Renal pelvis (tissue), 4 donors: ENCODE results near the gene SYN1. TPM values are rescaled to one million over a fixed set of nuclear protein-coding genes. Genes with fewer than 3 reads are reported as not detected.

ENCODE experiments used
- DNase-seq: peaks from one replicate; pipeline ENCODE4 v3.0.0-alpha.2; 2013
- polyA plus RNA-seq, 3 donors: library from polyadenylated mRNA; unstranded; fragments of 120-200 nt; gene quantifications; one replicate each; pipeline ENCODE4 v1.2.1, GENCODE V29; 2013; ENCODE audit not compliant: insufficient read length in 3 of 3

SYN1 gene
- polyA plus RNA-seq, 3 donors, result 4.4 to 7.4 (median 5.4) TPM

DNA sequence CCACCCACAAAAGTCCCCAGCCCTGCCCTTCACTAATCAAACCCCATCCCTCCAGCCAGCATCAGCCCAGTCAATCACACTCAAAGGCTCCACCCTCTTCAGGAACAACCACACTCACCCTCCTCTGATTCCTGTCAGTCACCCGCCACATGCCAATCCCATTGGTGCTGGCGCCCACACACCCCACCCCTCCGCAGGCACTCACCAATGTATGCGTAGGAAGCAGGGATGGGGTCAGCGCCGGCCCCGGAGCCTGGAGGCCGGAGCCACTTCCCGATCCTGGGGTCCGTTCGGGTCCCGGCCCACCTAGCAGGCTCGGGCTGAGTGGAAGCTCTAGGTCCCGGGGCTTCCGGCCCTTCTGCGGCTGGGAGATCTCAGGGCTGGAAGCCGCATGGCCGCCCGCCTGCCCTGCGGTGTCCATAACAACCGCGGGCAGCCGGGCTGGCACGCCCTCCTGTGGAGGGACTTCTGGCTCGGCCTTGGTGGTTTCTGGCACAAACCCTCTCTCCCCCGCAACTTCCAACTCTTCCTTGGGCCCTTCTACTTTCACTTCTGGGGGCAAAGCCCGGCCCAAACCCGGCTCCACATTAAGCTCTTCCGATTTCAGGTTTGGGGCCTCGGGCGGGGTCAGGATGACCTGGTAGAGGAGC, 18.0 kb upstream of the SYN1 start:
- DNase-seq, result no peak

DNA sequence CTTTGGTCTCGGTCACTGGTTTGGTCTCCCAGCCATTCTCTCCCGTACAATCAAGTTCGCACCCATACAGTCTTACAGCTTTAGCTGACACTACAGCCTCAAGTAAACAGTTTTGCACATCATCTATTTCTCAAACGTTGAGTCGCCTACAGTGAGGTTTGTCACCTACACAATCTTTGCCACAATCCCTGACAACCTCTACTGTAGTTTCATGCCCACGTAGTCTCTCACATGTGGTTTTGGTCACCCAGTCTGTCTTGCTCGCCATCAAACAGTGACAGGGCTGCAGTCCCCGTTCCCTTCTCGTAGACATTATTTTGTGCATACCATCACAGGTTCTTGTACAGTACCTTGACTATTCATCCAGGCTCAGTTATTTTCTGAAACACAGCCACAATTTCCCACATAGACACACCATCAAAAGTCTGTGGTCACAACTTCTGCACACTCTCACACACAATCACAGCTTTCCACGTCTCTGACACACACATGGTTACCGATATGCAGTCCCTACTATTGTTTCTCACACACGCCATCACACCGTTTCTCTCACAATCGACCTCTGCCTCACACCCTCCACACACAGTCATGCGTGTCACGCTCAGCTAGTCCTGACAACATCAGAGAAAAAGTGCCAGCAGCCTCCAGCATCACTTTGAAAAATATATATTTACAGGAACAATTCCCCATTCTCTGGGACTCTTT, 15.4 kb upstream of the SYN1 start:
- no peak for DNase-seq

DNA sequence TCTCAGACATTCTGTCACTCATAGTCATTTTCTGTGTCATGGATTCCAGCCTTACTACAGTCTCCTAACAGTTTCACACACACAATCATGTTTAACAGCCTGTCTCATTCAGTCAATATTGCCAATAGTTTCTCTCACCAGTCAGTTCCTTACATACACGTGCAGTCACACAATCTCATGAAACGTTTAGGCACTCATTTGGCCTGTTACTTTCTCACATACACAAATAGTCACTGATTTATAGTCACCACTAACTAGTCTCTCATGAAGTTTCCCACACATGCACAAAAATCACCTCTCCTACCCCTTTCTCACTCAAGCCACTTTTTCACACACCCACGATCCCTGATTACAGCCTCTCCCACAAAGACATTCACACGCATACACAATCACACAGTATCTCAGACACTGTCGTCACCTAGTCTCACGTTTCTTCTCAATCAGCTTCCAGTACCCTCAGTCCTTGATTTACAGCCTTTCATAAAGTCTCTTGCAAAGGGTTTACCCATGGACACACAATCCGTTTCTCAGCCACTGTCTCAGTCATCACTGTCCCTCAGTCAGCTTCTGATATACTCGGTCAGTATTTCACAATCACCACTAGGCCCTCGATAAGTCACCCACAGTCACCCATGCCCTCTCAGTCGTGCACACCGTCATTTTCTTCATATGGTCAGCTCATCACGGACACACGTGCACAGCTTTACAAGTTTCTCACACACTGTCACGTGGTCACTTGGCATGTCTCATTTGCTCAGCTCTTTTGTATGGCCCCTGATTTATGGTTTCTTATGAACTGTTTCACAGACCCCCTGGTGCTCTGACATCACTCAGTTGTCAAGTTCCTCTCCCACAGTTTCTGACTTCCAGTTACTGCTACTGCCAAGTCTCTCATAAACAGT, 14.3 kb upstream of the SYN1 start:
- no peak for DNase-seq

DNA sequence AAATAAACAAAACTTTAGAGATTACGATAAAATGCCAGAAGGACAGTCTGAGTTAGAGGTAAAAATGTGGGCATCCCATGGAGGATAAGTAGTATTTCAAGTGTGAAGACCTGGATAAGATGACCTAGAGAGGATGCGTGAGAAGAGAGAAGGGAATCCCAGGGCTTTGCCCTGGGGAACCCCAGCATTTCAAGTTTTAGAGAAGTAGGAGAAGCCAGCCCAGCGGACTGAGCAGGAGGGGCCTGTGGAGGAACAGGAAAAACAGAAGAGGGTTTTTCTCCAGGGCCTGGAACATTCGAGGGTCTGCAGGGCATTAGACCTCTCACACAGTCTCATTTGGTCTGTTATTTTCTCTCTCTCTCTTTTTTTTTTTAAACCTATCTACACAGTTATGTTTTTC, 13.0 kb upstream of the SYN1 start:
- DNase-seq, result no peak

DNA sequence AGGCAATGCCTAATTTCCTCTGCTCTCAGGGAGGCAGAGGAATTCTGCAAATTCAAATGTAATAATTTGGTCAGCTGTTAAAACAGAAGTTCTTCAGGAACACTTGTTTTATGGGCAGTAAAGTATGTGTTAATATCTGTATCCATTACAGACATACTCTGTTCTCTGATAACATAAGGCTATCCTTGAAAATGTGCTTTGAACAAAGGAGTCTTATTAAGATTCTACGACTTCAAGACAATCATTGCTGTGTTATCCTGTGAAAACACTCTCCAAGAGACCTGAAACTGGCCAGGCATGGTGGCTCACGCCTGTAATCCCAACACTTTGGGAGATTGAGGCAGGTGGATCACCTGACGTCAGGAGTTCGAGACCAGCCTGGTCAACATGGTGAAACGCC, 12.0 kb upstream of the SYN1 start:
- DNase-seq, result no peak

DNA sequence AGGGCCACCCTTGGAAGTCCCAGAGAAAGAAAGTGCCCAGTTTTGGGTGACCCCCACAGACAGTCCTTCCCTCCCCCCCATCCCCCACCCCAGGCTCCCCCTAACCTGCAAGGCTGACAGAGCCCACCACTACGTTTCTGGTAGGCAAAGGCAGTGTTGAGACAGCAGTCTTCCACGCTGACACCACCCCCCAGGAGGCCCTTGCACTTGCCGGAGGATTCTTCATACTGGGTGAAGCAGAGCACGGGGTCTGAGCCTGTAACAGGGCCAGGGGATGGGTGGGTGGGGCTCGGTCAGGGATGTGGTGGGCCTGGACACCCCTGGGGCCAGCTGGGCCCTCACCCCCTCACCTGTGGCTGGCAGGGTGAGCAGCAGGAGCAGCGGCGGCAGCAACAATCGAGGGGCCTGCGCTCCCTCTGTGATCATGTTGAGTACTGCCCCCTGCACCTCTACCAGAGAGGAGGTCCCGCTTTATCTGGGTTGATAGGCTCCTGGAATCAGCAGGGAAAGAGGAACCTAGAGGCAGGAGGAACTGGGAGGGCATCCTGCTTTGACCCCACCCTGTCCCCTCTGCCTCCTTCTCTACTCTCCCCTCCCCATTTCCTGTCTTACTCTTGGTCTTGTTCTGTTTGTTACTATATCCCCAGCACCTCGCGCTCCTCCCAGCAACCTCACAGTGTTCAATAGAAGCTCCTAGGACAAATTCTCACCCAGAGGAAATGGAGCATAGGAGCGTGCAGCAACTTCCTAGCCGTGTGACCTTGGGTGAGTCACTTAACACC, 10.0 kb upstream of the SYN1 start, which contains the start of gene CFP:
CFP (minus strand) TSS at position 512 of the 782 bp plus-strand sequence; CDS start at position 426, 86 bp downstream.
- no peak for DNase-seq

DNA sequence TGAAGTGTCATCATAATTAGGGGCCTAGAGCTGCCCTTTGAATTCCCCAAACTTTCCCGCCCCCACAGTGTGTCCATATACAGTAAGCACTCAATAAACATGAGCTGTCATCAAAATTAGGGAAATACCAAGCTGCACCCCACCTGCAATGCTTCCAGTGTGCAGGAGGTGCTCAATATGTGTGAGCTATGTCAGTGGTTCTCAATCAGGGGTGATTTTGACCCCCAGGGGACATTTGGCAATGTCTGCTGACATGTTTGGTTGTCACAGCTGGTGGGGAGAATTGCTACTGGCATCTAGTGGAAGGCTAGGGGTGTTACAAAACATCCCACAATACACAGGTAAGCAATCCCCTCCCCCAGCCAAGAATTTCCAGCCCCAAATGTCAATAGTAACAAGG, 9.3 kb upstream of the SYN1 start:
- no peak for DNase-seq

DNA sequence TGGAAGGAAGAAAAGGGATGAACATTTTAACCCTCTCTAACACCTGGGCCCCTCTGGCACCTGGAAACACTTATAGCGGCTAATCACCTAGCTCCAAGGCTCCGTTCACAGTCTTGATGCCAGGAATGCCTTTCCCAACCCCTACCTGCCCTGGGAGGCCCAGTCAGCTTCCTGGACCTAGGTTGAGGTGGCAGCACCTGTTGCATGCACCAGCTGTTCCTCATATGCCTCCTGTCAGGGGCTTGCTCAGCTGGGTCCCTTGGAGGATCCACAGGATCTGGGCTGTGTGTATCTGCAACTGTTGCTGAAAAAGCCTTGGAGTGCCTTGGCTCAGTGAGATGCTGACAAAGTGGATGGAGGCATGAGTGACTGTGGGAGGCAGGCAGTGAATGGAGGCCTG, 5.7 kb upstream of the SYN1 start:
- DNase-seq, result no peak

DNA sequence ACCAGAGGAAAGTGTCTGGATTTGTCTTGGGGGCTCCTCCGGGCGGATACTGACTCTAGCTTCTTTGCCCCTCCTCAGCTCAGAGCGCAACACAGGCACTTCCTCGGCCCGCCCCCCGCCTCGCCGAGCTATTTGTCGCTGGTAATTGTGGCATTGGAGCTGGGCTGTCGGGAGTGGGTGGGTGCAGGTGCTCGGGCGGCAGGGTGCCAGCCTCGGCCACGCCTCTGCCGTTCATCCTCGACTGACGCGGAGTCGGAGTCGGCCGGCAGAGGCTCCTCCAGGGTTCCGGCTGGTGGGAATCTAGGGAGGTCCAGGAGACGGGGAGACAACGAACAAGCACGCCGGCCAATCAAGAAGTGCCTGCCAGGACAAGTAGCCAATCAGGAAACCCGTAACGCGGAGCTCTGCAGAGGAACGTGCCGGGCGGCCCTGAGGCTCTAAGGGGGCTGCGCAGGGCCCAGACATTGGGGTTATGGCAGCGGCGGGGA, 3.9 kb upstream of the SYN1 start:
- DNase-seq, result peak; percentile 68

DNA sequence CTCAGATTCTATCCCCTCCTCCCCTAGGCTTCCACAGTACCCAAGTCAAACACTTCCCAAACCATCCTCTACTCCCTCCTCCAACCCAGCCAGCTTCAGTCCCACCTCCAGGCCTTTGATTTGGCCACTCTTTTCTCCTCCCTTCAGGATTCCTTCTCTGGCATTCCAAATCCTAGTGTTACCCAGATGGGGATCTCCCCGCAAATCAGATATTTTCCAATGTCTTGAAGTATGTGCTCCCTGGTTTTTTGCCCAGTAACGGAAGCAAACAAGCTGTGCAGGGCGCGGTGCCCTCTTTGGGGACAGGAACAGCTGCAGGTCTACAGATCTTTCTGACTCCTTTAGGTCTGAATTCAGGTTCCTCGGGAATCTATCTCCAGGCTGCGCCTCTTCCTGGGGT, 2.2 kb upstream of the SYN1 start:
- no peak for DNase-seq

DNA sequence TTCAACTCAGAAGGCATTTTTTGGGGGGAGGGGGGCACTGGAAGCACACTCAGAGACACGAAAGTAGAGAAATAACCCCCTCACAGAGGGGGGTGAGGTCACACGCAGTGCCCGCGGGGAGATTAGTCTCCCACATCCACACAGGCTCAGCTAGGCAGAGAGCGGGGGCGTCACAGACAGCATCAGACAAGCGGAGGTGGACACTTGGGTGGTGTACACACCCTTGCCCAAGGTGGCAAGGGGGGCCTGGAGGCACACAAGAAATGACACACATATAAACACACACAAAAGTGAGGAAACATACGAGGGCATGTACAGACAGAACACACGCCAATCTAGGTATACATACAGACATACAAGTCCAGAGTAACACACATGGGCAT, 637 bp upstream of the SYN1 start:
- no peak for DNase-seq

DNA sequence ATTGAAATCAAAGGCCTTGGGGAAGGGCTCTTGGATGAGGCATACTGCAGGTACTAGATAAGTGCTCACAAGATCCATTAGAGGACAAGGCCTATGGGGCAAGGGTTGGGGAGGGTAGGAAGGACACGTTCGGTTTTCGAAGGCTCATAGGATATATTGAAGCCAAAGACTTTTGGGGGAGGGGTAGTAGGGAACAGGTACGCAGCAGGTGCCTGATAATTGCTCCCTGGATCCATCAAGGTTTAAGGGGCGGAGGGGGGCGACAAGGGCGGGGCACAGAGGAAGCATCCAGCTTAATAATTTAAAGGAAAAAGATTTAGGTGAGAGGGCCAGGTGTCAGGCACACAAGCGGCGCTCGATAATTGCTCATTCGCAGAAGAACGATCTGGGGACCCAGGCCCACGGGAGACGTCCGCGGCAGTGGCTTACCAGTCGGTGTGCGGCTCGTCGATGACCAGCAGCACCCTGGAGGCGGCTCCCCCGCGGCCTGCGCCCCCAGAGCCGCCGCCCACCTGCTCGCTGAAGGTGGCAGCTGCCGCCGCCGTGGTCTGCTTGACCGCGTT, 653 bp downstream of the SYN1 start:
- DNase-seq, result no peak

DNA sequence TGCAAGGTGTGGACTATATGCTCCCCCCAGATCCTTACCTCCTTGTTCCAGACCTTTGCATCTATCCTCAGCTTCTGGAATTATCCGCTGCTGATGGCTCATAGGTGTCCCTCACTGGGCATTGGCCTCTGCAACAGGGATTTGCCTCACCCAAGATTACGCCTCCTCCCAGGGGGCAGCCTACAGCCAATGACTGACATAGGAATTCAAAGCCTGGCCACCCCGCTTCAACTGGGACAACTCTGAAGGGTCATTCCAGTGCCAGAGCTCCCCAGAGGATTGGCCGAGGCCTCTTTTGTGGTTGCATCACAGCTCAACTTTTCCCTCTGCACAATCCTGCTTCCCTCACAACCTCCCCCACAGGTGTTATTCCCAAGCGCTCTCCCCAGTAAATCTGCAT, 5.0 kb downstream of the SYN1 start:
- DNase-seq, result no peak

DNA sequence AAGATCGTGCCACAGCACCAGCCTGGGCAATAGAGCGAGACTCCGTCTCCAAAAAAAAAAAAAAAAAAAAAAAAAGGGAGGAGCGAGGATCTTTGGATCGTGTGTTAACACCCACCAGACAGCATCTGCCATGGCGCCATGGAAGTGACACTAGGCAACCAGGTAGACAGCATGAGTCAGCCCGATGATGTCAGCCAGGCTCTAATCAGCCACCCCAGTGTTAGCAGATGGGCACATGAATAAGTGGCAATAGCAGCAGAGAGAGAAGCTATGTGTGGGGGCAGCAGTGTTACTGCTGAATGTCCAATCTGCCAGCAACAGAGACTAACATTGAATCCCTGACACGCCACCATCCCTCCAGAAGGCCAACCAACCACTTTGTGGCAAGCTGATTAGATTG, 6.6 kb downstream of the SYN1 start:
- DNase-seq, result no peak

DNA sequence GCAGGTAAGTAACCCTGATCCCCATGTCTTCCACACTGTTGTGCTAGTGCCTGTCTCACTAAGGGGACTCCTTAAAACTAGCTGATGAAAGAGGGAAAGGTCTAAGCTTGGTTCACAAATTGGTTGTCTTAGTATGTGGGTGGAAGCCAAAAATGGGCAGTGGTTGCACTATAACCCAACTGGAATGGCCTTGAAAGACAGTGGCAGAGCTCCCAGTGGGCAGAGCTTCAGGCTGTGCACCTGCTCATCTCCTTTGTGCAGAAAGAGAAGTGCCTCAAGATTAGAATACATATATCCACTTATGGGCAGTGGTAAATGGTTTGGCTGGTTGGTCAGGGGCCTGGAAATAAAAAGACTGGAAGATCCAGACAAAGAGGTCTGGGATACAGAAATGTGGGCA, 7.2 kb downstream of the SYN1 start:
- no peak for DNase-seq

DNA sequence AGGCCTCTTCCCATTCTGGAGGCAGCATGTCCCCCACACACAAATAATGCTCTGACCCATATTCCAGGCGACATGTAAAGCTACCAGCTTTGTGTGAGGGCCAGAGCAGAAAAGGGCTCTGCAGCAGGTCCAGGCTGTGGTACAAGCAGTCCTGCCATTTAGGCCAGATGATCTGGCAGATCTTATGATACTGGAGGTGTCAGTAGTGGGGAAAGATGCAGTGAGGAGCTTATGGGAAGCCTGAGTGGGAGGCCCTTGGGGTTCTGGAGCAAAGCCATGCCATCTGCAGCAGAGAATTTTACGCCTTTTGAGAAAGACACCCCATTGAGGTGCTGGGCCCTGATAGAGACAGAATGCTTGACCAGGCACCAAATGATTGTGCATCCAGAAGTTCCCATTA, 7.7 kb downstream of the SYN1 start:
- DNase-seq, result no peak

DNA sequence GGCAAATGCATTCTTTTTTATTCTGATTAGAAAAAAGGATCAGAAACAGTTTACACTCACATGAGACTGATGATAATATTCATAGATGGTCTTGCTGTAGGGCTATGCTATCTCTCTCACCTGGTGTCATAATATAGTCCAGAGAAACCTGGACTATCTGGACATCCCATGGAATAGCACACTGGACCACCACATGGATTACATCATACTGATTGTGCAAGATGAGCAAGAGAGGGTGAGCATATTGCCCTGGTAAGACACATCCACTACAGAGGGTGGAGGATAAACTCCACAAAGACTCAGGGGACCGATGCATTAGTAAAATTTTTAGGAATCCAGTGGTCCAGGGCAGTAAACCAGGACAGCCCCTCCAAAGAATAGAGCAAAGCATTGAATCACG, 8.2 kb downstream of the SYN1 start:
- no peak for DNase-seq

DNA sequence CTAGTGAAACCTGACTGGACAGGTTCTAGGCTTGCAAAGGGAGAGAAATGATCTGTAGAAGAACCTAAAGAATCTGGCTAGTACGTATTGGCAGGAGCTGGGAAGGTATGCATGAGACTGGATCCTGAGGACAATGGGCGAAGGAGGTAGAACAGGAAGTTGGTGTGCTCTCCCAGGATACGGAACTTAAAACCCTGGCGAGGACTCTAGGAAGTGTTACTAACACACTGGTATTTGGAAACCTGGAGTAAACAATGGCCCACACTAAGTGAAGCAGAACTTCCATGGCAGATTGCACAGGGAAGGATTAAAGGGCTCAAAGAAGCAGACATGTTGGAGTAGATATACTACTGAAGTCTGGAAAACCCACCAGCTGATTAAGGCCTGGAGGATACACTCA, 9.1 kb downstream of the SYN1 start:
- DNase-seq, result no peak

DNA sequence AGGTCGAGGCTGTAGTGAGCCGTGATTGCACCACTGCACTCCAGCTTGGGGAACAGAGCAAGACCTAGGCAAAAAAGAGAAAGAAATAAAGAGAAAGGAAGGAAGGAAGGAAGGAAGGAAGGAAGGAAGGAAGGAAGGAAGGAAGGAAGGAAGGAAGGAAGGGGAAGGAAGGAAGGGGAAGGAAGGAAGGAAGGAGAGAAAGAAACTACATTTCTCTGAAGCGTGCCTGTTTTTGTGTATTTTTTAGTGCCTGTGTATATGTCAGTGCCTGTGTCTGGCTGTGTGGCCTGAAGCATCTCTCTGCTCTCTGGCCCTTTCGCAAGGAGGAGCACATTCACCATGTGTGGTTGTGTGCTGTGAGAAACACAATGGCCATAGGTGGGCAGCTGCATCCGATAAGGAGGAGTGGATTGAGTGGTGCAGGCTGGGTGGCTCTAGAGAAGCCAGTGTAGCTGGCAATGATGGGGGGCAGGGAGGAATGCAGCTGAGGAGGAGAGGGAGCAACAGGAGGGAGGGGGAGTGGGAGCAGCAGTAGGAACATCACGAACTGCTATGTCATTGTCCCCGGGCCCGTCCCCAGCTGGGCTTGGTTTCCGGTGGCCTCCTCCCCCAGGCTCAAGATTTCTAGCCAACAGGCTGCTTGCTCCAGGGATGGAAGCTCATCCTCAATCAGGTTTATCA, 11.4 kb downstream of the SYN1 start:
- DNase-seq, result peak; percentile 7

DNA sequence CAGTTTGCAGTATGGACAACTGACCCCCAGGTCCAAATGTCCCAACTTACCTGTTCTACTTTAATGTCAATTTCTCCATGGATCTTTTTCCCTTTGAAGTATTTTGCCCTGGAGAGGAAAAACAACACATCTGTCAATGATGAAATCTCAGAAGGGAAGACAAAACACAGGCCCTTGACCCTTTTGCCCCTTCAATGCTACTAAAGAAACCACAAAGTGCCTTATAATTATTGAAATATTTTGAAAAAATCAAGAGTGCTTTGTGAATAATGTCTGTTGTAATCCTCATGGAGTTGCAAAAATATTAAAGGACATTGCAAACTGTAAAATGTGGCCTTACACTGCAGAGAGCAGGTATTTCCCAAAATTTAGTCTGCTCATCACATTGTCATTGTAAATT, 12.6 kb downstream of the SYN1 start:
- DNase-seq, result no peak

DNA sequence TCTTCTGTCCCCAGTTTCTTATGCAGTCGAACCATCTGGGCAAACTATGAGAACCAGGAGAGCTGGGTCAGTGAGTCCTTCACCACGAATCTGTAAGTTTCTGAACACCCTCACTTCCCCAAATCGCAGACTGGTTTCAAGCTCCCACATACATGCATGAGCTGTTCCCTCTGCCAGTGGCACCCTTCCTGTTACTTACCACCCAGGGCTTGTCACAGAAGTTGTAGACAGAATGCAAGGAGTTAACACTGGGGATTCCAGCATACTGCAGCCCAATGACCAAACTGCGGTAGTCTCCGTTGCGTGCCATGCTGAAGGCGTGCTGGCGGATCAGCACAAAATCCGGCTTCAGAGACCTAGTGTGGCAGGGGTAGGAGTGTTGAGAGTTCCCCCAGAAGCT, 14.6 kb downstream of the SYN1 start:
- no peak for DNase-seq
